Adrenal gland (tissue), 5 donors: ENCODE results near the gene NHSL2.

ENCODE experiments used
- POLR2A ChIP-seq, 2 donors: fragments of 450-650 bp; IDR thresholded peaks; one replicate each; pipeline ENCODE4 v1.6.1; 2017; ENCODE audit warnings: antibody characterized with exemption in 2 of 2, mild to moderate bottlenecking in 2 of 2, moderate library complexity in 1 of 2
- TF ChIP-seq, protein P1 (sequence below), 6 experiments: fragments of 450-650 bp in 4 of 6; fragments of 200-600 bp in 2 of 6; sonication (generic) in 1 of 6; IDR thresholded peaks; 1 replicate in 5 of 6; 2 replicates in 1 of 6; pipeline versions ENCODE4 v1.5.1 to v1.8.0; 2016 to 2021; ENCODE audit warnings: antibody characterized with exemption in 6 of 6, mild to moderate bottlenecking in 2 of 6, moderate library complexity in 1 of 6
- donor health status: DM: no; HTN: no; CAD: no.

DNA sequence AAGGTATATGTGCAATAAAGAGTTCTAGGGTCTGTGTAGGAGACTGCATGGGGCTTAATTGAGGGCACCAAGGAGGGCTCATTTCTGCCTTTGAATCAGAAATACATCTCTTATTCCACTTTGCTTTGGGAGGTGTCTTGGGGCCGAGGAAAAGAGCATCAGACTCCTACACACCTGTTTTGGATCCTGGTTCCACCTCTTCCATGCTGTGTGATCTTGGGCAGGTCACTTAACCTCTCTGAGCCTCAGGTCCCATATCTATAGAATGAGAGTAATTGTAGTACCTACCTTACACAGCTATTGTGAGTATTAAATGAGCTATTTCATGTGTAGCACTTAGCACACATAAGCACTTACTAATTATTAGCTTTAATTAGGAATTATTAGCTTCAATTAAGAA, 120.5 kb downstream of the NHSL2 start:
- TF ChIP-seq, protein P1, sequence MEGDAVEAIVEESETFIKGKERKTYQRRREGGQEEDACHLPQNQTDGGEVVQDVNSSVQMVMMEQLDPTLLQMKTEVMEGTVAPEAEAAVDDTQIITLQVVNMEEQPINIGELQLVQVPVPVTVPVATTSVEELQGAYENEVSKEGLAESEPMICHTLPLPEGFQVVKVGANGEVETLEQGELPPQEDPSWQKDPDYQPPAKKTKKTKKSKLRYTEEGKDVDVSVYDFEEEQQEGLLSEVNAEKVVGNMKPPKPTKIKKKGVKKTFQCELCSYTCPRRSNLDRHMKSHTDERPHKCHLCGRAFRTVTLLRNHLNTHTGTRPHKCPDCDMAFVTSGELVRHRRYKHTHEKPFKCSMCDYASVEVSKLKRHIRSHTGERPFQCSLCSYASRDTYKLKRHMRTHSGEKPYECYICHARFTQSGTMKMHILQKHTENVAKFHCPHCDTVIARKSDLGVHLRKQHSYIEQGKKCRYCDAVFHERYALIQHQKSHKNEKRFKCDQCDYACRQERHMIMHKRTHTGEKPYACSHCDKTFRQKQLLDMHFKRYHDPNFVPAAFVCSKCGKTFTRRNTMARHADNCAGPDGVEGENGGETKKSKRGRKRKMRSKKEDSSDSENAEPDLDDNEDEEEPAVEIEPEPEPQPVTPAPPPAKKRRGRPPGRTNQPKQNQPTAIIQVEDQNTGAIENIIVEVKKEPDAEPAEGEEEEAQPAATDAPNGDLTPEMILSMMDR (IDR thresholded peaks at IDR 0.05), result no peak
- no peak for TF ChIP-seq POLR2A (IDR thresholded peaks at IDR 0.05)
